ENCODE measurements around the gene INSL3. TPM values are rescaled to one million over a fixed set of nuclear protein-coding genes. Genes with fewer than 3 reads are reported as not detected.

The INSL3 gene, protein sequence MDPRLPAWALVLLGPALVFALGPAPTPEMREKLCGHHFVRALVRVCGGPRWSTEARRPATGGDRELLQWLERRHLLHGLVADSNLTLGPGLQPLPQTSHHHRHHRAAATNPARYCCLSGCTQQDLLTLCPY
- total RNA-seq (2014; rRNA removed; shearing (Covaris generic); ENCODE audit: low replicate concordance), result not detected in 2 replicates

DNA sequence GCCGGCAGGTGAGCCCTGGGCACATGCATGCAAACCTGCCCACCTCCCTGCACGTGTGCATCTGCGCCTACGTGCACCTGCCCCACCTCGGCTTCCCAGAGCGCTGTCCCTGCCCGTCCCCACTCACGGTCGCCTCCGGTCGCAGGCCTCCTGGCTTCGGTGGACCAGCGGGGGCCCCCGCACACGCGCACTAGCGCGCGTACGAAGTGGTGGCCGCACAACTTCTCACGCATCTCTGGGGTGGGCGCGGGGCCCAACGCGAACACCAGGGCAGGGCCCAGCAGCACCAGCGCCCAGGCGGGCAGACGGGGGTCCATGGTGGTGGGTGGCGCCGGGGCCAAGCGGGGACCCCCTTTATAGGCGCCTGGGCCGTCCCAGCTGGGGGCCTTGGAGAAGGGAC, at the start of gene INSL3:
Gene INSL3 (minus strand): TSS at position 330 of the 400 bp plus-strand sequence. CDS start 13 bp downstream, at position 317.
- Histone ChIP-seq H3K9me3 (no peaks in the 10 kb centered on the region), H3K36me3 (no peaks in the 10 kb centered on the region), H3K4me3 (no peak within 1 kb of the TSS), H3K27me3 (no peaks in the 10 kb centered on the region)
- DNase-seq, result no peak

DNA sequence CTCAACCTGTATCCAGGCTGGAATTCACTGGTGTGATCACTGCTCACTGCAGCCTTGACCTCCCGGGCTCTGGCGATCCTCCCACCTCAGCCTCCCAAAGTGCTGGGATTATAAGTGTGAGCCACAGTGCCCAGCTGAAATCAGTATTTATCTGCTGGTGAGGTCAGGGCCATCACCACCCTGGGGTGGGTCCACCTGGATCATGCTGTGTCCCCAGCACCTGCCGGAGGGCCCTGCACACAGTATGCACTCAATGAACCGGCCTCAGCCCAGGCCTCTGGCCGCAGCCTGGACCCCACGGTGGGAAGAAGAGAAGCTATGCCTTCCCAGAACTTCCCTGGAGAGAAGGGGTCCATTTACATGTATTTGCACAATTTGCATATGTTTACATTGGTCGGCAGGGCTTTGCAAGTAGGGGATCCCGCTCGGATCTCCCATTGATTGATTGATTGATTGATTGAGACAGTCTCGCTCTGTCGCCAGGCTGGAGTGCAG, 47.8 kb upstream of the INSL3 start:
- Histone ChIP-seq H3K9me3 (no peaks in the 10 kb centered on the region), H3K4me3 (no peak overlapping the region), H3K36me3 (peaks cover 8% of the 10 kb centered on the region), H3K27me3 (peaks cover 5% of the 10 kb centered on the region; the same call in 1 of the 2 replicates)
- no peak for DNase-seq

DNA sequence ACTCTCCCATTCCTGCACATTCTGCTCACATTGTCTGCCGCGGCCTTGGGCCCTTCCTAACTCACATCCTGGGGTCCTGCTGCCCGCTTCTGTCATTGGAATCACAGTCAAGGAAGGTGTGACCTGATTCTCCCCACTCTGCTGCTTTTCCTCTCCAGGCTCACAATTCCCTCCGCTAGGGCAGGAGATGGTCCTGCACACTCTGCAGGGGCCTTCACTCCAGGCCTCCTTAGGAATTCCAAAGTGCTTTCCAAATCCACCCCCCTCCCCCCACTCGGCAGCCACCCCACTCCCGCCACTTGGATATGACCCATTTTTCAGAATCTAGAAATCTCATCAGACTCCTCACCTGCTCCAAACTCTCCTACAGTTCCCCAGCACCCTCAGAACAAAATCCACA, 47.4 kb upstream of the INSL3 start:
- DNase-seq, result no peak

DNA sequence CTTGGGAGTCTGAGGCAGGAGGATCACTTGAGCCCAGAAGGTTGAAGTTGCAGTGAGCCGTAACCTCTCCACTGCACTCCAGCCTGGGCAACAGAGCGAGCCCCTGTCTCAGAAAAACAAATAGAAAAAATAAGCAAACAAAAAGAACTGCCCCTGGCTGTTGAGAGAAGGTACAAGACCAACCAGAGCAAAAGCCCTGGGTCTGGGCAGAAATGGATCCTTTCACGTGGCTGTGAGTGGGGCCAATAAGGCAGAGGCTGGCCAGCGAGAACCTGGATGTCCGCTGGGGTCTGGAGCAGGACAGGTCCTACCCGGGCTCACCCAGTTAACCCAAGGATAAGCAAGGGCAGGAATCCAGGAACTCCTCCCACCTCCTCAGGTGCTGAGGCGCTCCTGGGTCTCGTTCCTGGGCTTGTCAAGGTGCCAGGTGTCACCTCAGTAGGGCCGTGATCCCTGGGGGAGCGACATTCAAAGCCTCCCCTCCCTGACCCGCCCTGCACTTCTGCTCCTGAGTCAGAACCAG, 45.7 kb upstream of the INSL3 start:
- Histone ChIP-seq H3K27me3 (peaks cover 2% of the 10 kb centered on the region; the same call in 1 of the 2 replicates), H3K9me3 (no peaks in the 10 kb centered on the region), H3K4me3 (no peak overlapping the region), H3K36me3 (peaks cover 29% of the 10 kb centered on the region)
- DNase-seq, result no peak

More for the DNA sequence above, 47.4 kb upstream of the INSL3 start:
- Histone ChIP-seq H3K4me3 (no peak overlapping the region), H3K27me3 (peaks cover 2% of the 10 kb centered on the region; the same call in 1 of the 2 replicates), H3K36me3 (peaks cover 13% of the 10 kb centered on the region), H3K9me3 (no peaks in the 10 kb centered on the region)

DNA sequence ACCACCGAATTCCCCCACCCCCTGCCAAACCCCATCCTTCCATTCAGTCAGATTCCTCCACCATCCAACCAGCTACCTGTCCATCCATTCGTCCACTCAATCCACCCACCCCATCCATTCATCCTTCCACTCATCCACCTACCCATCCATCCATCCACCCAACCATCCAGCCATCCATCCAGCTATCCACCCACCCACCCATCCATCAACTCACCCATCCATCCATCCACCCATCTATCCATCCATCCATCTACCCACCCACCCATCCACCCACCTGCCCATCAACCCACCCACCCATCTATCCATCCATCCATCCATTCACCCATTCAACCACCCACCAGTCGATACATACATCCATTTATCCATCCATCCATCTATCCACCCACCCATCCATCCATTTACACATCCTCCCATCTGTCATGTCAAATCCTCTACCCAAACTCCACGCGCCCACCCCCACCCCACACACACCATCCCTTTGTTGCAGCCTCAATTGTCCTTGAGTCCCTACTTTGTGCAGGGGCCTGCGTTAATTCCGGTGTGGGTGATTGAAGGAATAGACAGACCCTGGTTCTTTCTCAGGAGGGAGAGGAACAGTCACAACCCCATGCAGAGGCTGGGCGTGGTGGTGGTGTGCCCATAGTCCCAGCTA, 45.1 kb upstream of the INSL3 start:
- Histone ChIP-seq H3K36me3 (peaks cover 35% of the 10 kb centered on the region), H3K27me3 (peaks cover 2% of the 10 kb centered on the region; the same call in 1 of the 2 replicates), H3K4me3 (no peak overlapping the region), H3K9me3 (no peaks in the 10 kb centered on the region)
- no peak for DNase-seq

DNA sequence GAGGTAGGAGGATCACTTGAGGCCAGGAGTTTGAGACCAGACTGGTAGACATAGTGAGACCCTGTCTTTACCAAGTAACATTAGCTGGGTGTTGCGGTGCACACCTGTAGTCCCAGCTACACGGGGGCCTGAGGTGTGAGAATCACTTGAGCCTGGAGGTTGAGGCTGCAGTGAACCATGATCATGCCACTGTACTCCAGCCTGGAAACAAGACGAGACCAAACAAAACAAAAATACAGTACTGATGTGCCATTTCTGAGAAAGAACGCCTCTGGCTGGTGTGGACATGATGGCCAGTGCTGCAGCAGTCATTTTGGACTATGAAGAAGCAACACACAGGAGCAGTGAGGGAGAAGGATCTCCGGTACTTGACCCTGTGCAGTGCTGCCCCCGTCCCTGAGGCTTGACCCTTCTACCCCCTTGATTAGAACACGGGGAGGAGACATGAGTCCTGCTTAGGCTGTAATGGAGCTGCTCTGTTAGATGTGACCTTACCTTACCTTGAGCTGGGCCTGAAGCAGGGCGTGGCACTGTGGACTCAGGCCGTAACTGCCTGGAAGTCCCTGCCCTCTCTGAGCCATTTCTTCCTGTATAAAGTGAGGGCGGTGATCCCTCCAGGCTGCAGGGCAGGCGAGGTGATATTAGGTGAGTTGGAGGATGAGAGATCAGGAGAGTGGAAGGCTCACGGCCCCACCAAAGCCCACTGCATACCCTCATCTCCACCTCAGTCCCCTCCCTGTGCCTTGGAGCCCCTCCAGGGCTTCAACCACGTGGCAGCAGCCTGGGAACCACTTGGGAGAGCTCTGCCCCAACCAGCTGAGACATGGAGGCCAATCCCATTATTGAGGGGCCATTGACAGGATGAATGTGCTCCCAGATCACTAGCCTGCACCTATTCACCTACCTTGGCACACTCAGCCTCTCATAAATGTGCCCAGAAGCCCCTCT, 44.3 kb upstream of the INSL3 start:
- no peaks in the 10 kb centered on the region for H3K9me3 ChIP-seq
- peak; percentile 57 for DNase-seq
- H3K27me3 ChIP-seq, result peaks cover under 1% of the 10 kb centered on the region; the same call in 1 of the 2 replicates
- no peak overlapping the region for H3K4me3 ChIP-seq
- peaks cover 43% of the 10 kb centered on the region for H3K36me3 ChIP-seq

DNA sequence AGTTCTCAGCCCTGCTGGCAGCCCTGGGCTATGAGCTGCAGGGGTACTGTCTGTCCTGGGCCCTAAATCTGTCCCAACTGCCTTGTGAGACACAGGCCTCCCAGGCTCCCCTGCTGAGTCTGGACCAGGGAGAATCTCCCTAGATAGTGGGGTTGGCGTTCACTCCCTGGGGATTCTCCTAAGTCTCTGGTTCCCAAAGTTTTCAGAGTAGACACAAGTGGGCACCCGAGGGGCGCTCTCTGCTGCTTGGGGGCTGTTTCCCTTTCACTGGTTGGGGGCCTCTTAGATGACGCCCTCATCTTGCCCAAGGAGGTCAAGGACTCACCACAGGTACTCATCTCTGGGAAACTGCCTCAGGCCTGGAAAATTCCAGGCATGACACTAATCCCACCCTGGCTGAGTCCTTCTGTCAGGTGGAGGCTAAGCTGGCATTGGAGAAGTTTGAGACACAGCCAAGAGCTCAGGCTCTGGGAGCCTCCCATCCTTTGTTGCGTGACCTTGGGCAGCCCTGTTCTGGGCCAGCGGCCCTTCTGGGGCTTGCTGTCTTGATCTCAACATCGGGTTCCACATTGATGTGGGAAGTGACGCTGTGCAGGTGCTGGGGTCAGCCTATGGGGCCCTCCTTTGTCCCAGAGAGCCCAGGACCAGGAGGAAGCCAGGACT, 42.3 kb upstream of the INSL3 start:
- no peak overlapping the region for H3K4me3 ChIP-seq
- H3K36me3 ChIP-seq, result peaks cover 52% of the 10 kb centered on the region

DNA sequence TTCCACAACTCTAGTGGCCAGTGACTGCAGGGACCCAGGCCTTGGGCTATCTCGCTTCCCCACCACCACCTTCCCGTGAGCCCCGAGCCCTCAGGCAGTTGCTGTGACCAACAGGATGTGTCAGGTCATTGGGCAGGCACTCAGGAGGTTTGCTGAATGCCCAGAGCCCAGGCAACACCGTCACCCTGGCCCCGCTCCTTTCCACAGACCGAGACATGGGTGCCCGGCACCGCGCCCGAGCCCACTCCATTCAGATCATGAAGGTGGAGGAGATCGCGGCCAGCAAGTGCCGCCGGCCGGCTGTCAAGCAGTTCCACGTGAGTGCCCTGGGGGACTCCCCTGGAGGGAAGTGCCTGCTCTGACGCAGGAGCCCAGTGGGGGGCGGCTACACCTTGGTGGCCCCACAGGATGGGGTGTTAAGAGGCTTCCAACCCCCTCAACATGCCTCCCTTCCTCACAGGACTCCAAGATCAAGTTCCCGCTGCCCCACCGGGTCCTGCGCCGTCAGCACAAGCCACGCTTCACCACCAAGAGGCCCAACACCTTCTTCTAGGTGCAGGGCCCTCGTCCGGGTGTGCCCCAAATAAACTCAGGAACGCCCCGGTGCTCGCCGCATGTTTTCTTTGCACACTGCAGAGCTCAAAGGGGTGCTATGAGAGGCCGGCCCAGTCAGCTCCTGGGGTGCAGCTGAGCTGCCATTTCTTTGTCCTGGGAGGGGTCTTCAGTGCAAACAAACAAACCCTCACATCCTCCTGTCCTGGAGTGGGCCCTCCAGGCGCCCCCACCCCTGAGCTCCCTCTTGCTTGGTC, 41.6 kb upstream of the INSL3 start:
- H3K9me3 ChIP-seq, result no peaks in the 10 kb centered on the region
- DNase-seq, result no peak
- H3K36me3 ChIP-seq, result peaks cover 52% of the 10 kb centered on the region

More for the DNA sequence above, 42.3 kb upstream of the INSL3 start:
- H3K27me3 ChIP-seq, result no peaks in the 10 kb centered on the region
- no peak for DNase-seq
- H3K9me3 ChIP-seq, result no peaks in the 10 kb centered on the region

DNA sequence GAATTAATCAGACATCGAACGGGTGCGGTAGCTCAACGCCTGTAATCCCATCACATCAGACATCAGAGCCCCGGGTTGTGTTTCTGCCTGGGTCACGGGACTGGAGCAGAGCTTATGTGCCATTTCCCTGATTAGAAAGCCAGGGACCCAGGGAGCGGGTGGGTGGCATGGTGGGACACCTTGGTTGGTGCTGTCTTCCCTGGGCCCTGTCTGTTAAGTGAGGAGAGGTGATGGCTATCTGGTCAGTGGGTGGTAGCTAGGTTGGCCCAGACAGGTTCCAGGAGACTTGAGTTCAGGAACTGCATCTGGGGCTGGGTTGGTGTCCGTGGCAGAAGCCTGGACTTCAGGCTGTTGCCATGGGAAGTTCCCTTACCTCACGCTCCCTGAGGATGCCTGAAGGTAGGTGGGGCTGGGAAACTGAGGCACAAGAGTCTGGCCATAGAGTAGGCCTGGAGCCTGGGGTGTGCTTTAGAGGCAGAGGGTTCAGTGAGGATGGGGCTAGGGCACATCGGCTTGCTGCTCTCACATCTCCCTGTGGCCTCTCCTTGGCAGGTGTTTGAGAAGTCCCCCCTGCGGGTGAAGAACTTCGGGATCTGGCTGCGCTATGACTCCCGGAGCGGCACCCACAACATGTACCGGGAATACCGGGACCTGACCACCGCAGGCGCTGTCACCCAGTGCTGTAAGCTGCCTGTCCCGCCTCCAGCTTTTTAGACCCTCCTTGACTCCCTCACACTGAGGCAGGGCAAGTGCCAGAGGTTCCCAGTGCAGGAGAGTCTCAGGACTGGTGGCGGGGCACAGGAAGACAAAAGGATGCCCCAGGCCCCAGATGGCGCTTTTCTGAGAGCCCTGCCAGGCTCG, 40.5 kb upstream of the INSL3 start:
- no peaks in the 10 kb centered on the region for H3K9me3 ChIP-seq
- H3K4me3 ChIP-seq, result peak overlapping the region; percentile 98
- H3K27me3 ChIP-seq, result no peaks in the 10 kb centered on the region
- no peak for DNase-seq
- peaks cover 52% of the 10 kb centered on the region for H3K36me3 ChIP-seq

More for the DNA sequence above, 41.6 kb upstream of the INSL3 start:
- no peaks in the 10 kb centered on the region for H3K27me3 ChIP-seq
- no peak overlapping the region for H3K4me3 ChIP-seq

DNA sequence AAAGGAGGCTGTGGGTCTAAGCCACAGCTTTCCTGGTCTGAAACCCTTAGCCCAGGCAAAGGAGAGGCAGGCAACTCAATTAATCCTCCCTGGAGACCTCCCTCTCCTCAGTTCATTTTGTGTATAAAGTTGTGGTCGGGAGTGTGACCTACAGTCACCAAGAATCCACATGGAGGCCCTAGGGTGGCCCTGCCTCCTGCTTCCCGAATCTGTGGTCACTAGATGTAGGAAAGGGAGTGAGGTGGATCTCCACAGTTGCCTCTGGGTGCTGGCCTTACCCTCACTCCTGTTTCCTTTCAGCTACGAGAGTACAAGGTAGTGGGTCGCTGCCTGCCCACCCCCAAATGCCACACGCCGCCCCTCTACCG, 39.7 kb upstream of the INSL3 start:
- peak overlapping the region; percentile 98 for H3K4me3 ChIP-seq
- H3K9me3 ChIP-seq, result no peaks in the 10 kb centered on the region
- DNase-seq, result no peak
- no peaks in the 10 kb centered on the region for H3K27me3 ChIP-seq
- peaks cover 52% of the 10 kb centered on the region for H3K36me3 ChIP-seq

DNA sequence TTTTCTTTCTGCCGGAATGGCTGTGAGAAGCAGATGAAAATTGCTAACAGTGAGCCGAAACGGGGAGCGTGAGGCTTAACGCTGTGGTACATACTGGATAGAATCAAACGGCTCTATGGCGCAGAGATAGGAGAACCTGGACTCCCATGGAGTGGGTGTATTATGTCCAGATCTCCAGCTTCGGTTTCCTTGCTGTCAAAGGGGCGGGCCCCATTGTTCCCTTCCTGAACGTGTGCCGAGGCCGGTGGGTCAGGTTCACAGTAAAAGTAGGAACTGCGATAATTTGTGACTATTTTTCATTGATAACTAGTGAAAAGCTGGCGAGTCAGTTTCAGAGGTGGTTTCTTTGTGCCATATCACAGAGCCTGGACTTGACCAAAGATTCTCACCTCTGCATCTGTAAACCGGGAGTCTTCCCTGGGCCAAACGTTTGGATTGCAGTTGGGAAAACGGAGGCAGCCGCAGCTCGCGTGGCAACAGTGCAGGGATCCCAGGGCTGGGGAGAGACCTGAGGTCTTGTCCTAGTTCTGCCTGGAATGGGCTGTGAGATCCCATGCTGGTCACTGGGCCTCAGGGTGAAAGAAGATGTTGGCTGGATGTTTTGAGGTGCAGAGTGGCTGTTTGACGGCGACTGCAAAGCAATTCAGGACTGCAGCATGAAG, 39.1 kb upstream of the INSL3 start:
- Histone ChIP-seq H3K9me3 (no peaks in the 10 kb centered on the region), H3K27me3 (no peaks in the 10 kb centered on the region)

DNA sequence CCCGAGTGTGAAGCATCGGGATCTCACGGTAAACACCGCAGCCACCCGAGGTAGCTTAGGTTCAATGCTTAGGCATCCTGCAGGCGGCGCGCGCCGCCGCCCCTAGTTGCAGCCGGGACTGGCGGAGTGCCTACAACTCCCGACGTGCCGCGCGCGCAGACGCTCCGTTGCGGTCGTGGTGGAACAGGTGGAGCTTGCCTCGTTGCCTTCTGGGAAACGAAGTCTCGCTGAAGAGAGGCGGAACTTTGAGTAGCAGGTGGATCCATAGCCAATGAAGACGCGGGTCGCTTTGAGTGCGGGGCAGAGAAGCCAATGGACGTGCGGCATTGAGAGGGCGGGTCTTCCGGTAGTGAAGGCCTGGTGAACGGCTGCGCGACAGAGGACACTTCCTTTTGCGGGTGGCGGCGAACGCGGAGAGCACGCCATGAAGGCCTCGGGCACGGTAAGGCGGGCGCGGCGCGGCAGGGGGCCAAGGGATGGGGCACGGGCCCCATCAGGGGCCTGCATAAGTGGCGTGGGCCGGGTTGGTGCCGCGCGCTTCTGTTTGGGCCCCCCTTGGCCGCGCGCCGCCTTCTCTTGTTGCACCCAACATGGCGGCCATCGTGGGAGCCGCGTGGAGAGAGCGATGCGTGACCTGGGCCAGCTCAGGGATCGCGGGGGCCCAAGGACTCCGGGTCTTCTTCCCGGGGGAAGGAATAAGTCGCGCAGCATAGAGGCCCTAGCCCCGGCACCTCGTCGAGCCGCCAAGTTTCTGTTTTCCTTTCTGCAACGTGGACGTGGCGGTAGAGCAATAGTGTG, 38.4 kb upstream of the INSL3 start, which contains the start of gene RPL18A:
Gene RPL18A (plus strand): TSS at position 378 of the 798 bp plus-strand sequence. CDS start 47 bp downstream, at position 425.
- H3K27me3 ChIP-seq, result no peaks in the 10 kb centered on the region
- peak within 1 kb of the TSS; percentile 98 for H3K4me3 ChIP-seq
- peaks cover 50% of the 10 kb centered on the region for H3K36me3 ChIP-seq
- no peaks in the 10 kb centered on the region for H3K9me3 ChIP-seq
- peak; percentile 100 for DNase-seq

More for the DNA sequence above, 39.1 kb upstream of the INSL3 start:
- peak overlapping the region; percentile 98 for H3K4me3 ChIP-seq
- H3K36me3 ChIP-seq, result peaks cover 52% of the 10 kb centered on the region
- DNase-seq, result no peak

DNA sequence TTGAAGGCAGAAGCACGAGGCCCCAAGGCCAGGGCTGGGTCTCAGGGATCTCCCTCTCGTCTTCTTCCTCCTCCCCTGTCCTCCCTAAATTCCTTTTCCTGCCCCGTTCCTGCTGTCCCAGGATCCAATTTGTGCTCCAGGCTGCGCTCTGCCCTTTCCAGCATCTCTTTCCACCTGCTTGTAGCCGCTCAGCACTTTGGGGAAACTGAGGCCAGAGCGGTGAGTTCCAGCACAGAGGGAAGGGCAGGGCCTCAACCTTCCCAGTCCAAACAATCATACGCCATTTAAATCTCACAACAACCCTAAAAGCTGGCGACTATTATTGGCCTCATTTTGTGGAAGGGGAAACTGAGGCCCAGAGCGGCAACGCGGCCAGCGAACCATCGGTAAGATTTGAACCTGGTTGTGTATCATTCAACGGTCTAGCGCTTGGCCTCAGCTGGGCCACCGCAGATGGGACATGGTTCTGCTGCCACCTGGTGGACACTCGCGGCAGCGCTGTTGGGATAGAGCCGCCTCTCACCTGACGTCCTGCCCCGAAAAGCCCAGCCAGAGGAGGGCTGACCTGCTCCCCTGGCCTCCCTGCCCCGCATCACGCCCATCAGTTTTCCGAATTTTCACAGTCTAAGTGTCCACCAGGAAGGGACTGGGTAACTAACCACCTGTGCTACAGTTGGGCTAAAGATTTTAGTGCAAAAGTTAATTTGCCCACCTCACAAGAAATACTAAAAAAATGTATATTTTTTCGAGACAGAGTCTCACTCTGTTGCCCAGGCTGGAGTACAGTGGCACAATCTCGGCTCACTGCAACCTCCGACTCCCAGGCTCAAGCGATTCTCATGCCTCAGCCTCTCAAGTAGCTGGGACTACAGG, 34.2 kb upstream of the INSL3 start:
- peaks cover 8% of the 10 kb centered on the region for H3K36me3 ChIP-seq
- H3K27me3 ChIP-seq, result no peaks in the 10 kb centered on the region
- H3K9me3 ChIP-seq, result no peaks in the 10 kb centered on the region
- DNase-seq, result peak; percentile 70
- no peak overlapping the region for H3K4me3 ChIP-seq

All from MG63 (cell line).